GM12878 (cell line): ENCODE measurements around the gene NPTN. TPM values are rescaled to one million over a fixed set of nuclear protein-coding genes. Genes with fewer than 3 reads are reported as not detected.

Experiments used
- ATAC-seq: fragments of 200-7000 bp; cut with Tn5 transposase; 3 replicates; pipeline ENCODE4 v1.9.1; 2020; ENCODE audit warnings: mild to moderate bottlenecking, moderate library complexity
- BruUV-seq: library from RNA; stranded (reverse); fragments of 400-500 nt; replicated peaks from 2 replicates; lab custom pipeline; 2021; lab: Mats Ljungman, UMichigan
- CTCF ChIA-PET: fragments of 300-600 bp; sonication (Branson Sonifier 250); formaldehyde crosslinking; extraction: SDS; loops from one replicate; lab custom pipeline; 2021; ENCODE audit warnings: inconsistent platforms; lab: Yijun Ruan, JAX
- POLR2A ChIA-PET: fragments of 350-600 bp; formaldehyde crosslinking; extraction: SDS; loops from one replicate; lab custom pipeline; 2021; ENCODE audit warnings: inconsistent platforms; lab: Charles Lee
- RAD21 ChIA-PET: fragments of 300-600 bp; sonication (Branson Sonifier 250); formaldehyde crosslinking; loops from one replicate; lab custom pipeline; 2023; ENCODE audit warnings: antibody characterized with exemption; ENCODE audit not compliant: unreplicated experiment; lab: Charles Lee
- SMC1A ChIA-PET: fragments of 300-600 bp; sonication (Branson Sonifier 250); formaldehyde crosslinking; loops from one replicate; lab custom pipeline; 2023; ENCODE audit not compliant: unreplicated experiment, uncharacterized antibody; lab: Charles Lee
- DNase-seq: peaks from one replicate; pipeline ENCODE4 v3.0.0-alpha.2; 2011; ENCODE audit warnings: low read depth, low spot score
- FAIRE-seq: peaks from 3 replicates; lab custom pipeline; 2011; peaks lifted over from hg19 to GRCh38; lab: Jason Lieb, UNC
- H2AFZ ChIP-seq: 2 replicates; pipeline ENCODE4 v1.6.0; 2011; ENCODE audit warnings: low read depth, low read length, control low read depth; ENCODE audit not compliant: control insufficient read depth
- H3K27ac ChIP-seq: 2 replicates; pipeline ENCODE4 v1.5.1; 2011; ENCODE audit warnings: control low read depth; ENCODE audit not compliant: control insufficient read depth, insufficient read depth
- H3K27me3 ChIP-seq, 2 experiments: replicated peaks in 1 of 2; 2 replicates each; pipeline versions ENCODE4 v1.6.0 to v1.6.1; 2011; ENCODE audit warnings: low read length in 1 of 2; ENCODE audit not compliant: control insufficient read depth in 2 of 2, insufficient read depth in 2 of 2
- H3K36me3 ChIP-seq, 2 experiments: 2 replicates each; pipeline ENCODE4 v1.5.1; 2011; ENCODE audit warnings: low read length in 1 of 2; ENCODE audit not compliant: control insufficient read depth in 2 of 2, insufficient read depth in 2 of 2
- H3K4me1 ChIP-seq: 2 replicates; pipeline ENCODE4 v1.6.1; 2011; ENCODE audit warnings: mild to moderate bottlenecking, low read length, moderate library complexity, mixed read lengths; ENCODE audit not compliant: control insufficient read depth, insufficient read depth
- H3K4me2 ChIP-seq: 2 replicates; pipeline ENCODE4 v1.6.0; 2011; ENCODE audit warnings: control low read depth; ENCODE audit not compliant: control insufficient read depth, insufficient read depth
- H3K4me3 ChIP-seq: fragments of 200-600 bp; sonication (generic); 2 replicates; pipeline ENCODE4 v1.5.1; 2016
- H3K79me2 ChIP-seq: 2 replicates; pipeline ENCODE4 v1.6.0; 2011; ENCODE audit warnings: low read length; ENCODE audit not compliant: control insufficient read depth, insufficient read depth
- H3K9ac ChIP-seq: 2 replicates; pipeline ENCODE4 v1.8.0; 2011; ENCODE audit warnings: low read length, control low read depth, mixed read lengths; ENCODE audit not compliant: control insufficient read depth, insufficient read depth
- H3K9me3 ChIP-seq: replicated peaks from 3 replicates; pipeline ENCODE4 v1.5.1; 2011; ENCODE audit warnings: mild to moderate bottlenecking, low read length; ENCODE audit not compliant: control insufficient read depth, insufficient read depth
- H4K20me1 ChIP-seq: 2 replicates; pipeline ENCODE4 v1.6.0; 2011; ENCODE audit not compliant: control insufficient read depth, insufficient read depth
- E2F8 ChIP-seq: fragments of 450-650 bp; IDR thresholded peaks from 2 replicates; pipeline ENCODE4 v1.6.1; 2018; ENCODE audit warnings: mild to moderate bottlenecking, low read depth, moderate library complexity; ENCODE audit not compliant: partially characterized antibody
- NRF1 ChIP-seq: conservative IDR thresholded peaks from 2 replicates; pipeline ENCODE4 v1.6.1; 2011; ENCODE audit warnings: mild to moderate bottlenecking, low read depth, low read length, improper control_type of control experiment
- TCF3 ChIP-seq: IDR thresholded peaks from 2 replicates; pipeline ENCODE4 v1.6.1; 2012; ENCODE audit warnings: low read depth, mild to moderate bottlenecking, low read length, borderline replicate concordance; ENCODE audit not compliant: insufficient read depth
- ZSCAN29 ChIP-seq: fragments of 450-650 bp; IDR thresholded peaks from 2 replicates; pipeline ENCODE4 v1.6.1; 2017; ENCODE audit warnings: mild to moderate bottlenecking, moderate library complexity
- WGBS: methylation state at CpG from one replicate; pipeline ENCODE4 v1.1.6; 2016; ENCODE audit warnings: low lambda C conversion rate; ENCODE audit not compliant: insufficient replicate concordance, insufficient coverage; ENCODE audit errors: missing lambda C conversion rate; 5-methylcytosine and 5-hydroxymethylcytosine counted together
- in situ Hi-C: fragments of 300-500 bp; cut with MboI; formaldehyde crosslinking; loops from 9 replicates; pipeline ENCODE4 v1.14.3; 2018; ENCODE audit warnings: mixed read lengths
- intact Hi-C: fragments of 100-400 bp; cut with micrococcal nuclease; formaldehyde crosslinking; loops from one replicate; pipeline ENCODE4 v1.14.2; 2022; ENCODE audit not compliant: unreplicated experiment
- polyA plus RNA-seq, 11 experiments: library from polyadenylated mRNA; depleted of rRNA in 4 of 11; unstranded in 6 of 11; stranded (reverse) in 5 of 11; fragments of >200 nt; fragmentation: Nextera tagmentation in 4 of 11; fragmentation: Illumina TruSeq in 1 of 11; extraction: Ambion mirVana in 4 of 11; extraction: Trizol in 1 of 11; gene quantifications; 1 replicate in 1 of 11; 2 replicates in 10 of 11; pipeline versions ENCODE4 v1.2.1 to v1.2.3, GENCODE V29; 2011 to 2016; ENCODE audit warnings: inconsistent platforms in 2 of 11, missing spikeins in 2 of 11, low read depth in 1 of 11
- total RNA-seq, 4 experiments: library from RNA; depleted of rRNA in 3 of 4; stranded (reverse); fragments of >200 nt in 3 of 4; fragmentation: Illumina TruSeq in 1 of 4; extraction: Trizol in 1 of 4; gene quantifications; 2 replicates each; pipeline versions ENCODE4 v1.2.1 to v1.2.3, GENCODE V29; 2013 to 2021

NPTN gene
- total and polyA plus RNA-seq, 10 of the 15 experiments (the other 5 are each of a cell fraction or from before 2014, with no cell fraction given), result 17.8 to 79.1 (median 41.7) TPM

GRCh38 chr15:73679964-73680363, 46.8 kb upstream of the NPTN start:
- ChIA-PET CTCF (interaction anchor here (3.5 to 3.7 kb wide), 2 partner anchors 18 to 45 kb away, joined by 25 to 103 read pairs; partner anchors contain the start of gene NPTN), RAD21 (no interaction called here), SMC1A (interaction anchor here (6.1 kb wide), 1 partner anchor 19 kb away, joined by 45 read pairs; no protein-coding TSS in a partner anchor), POLR2A (no interaction called here)
- H3K36me3 ChIP-seq, result no peaks in the 10 kb centered on the region
- intact Hi-C loops (no loop called here), in situ Hi-C loops (no loop called here)
- TF ChIP-seq ZSCAN29 (no peak), NRF1 (no peak), TCF3 (no peak)
- no peak overlapping the region for H3K4me3 ChIP-seq
- H3K9ac ChIP-seq, result no peak overlapping the region
- no peak overlapping the region for H3K27ac ChIP-seq
- ATAC-seq (no peak), DNase-seq (no peak), FAIRE-seq (no peak)
- no peak overlapping the region for H3K4me2 ChIP-seq
- no peaks in the 10 kb centered on the region for H4K20me1 ChIP-seq
- BruUV-seq, result no TSS peak
- no peaks in the 10 kb centered on the region for H3K9me3 ChIP-seq
- H3K79me2 ChIP-seq, result no peaks in the 10 kb centered on the region
- H3K4me1 ChIP-seq, result no peaks in the 10 kb centered on the region
- 75% methylated on average over 6 of the region's 6 CpGs for WGBS
- H2AFZ ChIP-seq, result no peak overlapping the region
- peaks cover under 1 to 3% of the 10 kb centered on the region in 2 experiments; a peak in 3 of 4 replicates for H3K27me3 ChIP-seq

- DNase-seq, result no peak
- WGBS, result 46% methylated on average over 3 of the region's 3 CpGs
- intact Hi-C loops, result no loop called here
- Histone ChIP-seq H3K9me3 (no peaks in the 10 kb centered on the region), H3K36me3 (no peaks in the 10 kb centered on the region), H3K4me2 (no peak overlapping the region), H3K27ac (no peak overlapping the region), H3K79me2 (no peaks in the 10 kb centered on the region), H4K20me1 (no peaks in the 10 kb centered on the region), H3K27me3 (peaks cover 0 to 3% of the 10 kb centered on the region in 2 experiments; a peak in 2 of 4 replicates), H2AFZ (no peak overlapping the region), H3K9ac (no peak overlapping the region), H3K4me3 (no peak overlapping the region), H3K4me1 (no peaks in the 10 kb centered on the region)
- ATAC-seq, result no peak
- in situ Hi-C loops, result no loop called here
- no peak for TF ChIP-seq E2F8
- BruUV-seq, result no TSS peak
- ChIA-PET POLR2A (no interaction called here), SMC1A (interaction anchor here (6.1 kb wide), 1 partner anchor 20 kb away, joined by 45 read pairs; no protein-coding TSS in a partner anchor), RAD21 (interaction anchor here (0.6 kb wide), 1 partner anchor 26 kb away, joined by 3 read pairs; no protein-coding TSS in a partner anchor), CTCF (interaction anchor here (1.1 to 3.7 kb wide), 4 partner anchors 12 to 44 kb away, joined by 4 to 103 read pairs (median 20); partner anchors contain the start of gene NPTN)
- no peak for FAIRE-seq
Measured at GRCh38 chr15:73679180-73679579, 46.0 kb upstream of the NPTN start.
